ENCODE measurements around the gene USP7.

DNA sequence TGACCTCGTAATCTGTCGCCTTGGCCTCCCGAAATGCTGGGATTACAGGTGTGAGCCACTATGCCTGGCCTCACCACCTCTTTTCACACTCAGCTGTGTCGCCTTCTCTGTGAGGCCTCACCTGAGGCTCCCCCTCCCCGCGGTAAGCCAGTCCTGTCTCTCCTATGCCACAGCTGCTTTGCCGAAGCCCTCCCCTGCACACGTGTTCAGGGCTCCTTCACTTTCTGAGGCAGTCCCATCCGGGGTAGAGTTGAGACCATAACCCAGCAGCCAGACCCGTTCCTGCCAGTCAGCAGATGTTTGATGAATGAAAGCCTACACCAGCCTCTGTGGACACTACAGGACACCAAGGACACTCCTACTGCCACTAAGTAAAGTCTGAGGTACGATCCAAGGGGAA, 10.6 kb downstream of the USP7 start:
- TF ChIP-seq, protein P1, sequence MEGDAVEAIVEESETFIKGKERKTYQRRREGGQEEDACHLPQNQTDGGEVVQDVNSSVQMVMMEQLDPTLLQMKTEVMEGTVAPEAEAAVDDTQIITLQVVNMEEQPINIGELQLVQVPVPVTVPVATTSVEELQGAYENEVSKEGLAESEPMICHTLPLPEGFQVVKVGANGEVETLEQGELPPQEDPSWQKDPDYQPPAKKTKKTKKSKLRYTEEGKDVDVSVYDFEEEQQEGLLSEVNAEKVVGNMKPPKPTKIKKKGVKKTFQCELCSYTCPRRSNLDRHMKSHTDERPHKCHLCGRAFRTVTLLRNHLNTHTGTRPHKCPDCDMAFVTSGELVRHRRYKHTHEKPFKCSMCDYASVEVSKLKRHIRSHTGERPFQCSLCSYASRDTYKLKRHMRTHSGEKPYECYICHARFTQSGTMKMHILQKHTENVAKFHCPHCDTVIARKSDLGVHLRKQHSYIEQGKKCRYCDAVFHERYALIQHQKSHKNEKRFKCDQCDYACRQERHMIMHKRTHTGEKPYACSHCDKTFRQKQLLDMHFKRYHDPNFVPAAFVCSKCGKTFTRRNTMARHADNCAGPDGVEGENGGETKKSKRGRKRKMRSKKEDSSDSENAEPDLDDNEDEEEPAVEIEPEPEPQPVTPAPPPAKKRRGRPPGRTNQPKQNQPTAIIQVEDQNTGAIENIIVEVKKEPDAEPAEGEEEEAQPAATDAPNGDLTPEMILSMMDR (IDR thresholded peaks at IDR 0.05): no peak
- no peak for TF ChIP-seq POLR2A (IDR thresholded peaks at IDR 0.05)

Measured in Peyer's patch (tissue), 4 donors.